Esophagus squamous epithelium (tissue), 5 donors: ENCODE data around the gene PDE4C. TPM values are rescaled to one million over a fixed set of nuclear protein-coding genes. Genes with fewer than 3 reads are reported as not detected.

Source experiments
- DNase-seq: peaks from one replicate; lab custom pipeline; 2025; lab: John Stamatoyannopoulos, UW
- H3K27ac ChIP-seq, 4 donors: fragments of 200-600 bp; sonication (generic); one replicate each; pipeline ENCODE4 v1.5.1; 2016 to 2019; ENCODE audit warnings: mild to moderate bottlenecking in 1 of 4
- H3K27me3 ChIP-seq, 4 donors: fragments of 200-600 bp; sonication (generic); 1 replicate in 3 of 4; 2 replicates in 1 of 4; pipeline versions ENCODE4 v1.5.1 to v1.6.0; 2017 to 2021; ENCODE audit warnings: antibody characterized with exemption in 1 of 4
- H3K36me3 ChIP-seq, 3 donors: fragments of 200-600 bp; sonication (generic); one replicate each; pipeline ENCODE4 v1.5.1; 2016 to 2019
- H3K4me1 ChIP-seq, 3 donors: fragments of 200-600 bp; sonication (generic); one replicate each; pipeline ENCODE4 v1.5.1; 2017 to 2019
- H3K4me3 ChIP-seq, 4 donors: fragments of 200-600 bp; sonication (generic); 1 replicate in 3 of 4; 2 replicates in 1 of 4; pipeline ENCODE4 v1.5.1; 2016 to 2019; ENCODE audit warnings: mild to moderate bottlenecking in 2 of 4, moderate library complexity in 1 of 4
- H3K9me3 ChIP-seq, 3 donors: fragments of 200-600 bp; sonication (generic); one replicate each; pipeline ENCODE4 v1.5.1; 2016 to 2019
- CTCF ChIP-seq, 6 experiments: fragments of 450-650 bp in 4 of 6; fragments of 200-600 bp in 2 of 6; sonication (generic) in 2 of 6; IDR thresholded peaks; one replicate each; pipeline ENCODE4 v1.5.1; 2016 to 2019; ENCODE audit warnings: antibody characterized with exemption in 6 of 6, mild to moderate bottlenecking in 4 of 6, moderate library complexity in 4 of 6
- POLR2A ChIP-seq, 4 donors: fragments of 450-650 bp; IDR thresholded peaks; one replicate each; pipeline ENCODE4 v1.6.1; 2017; ENCODE audit warnings: antibody characterized with exemption in 4 of 4, mild to moderate bottlenecking in 4 of 4, moderate library complexity in 3 of 4
- WGBS, 2 donors: methylation state at CpG; one replicate each; pipeline ENCODE4 v1.1.5; 2018; 5-methylcytosine and 5-hydroxymethylcytosine counted together
- intact Hi-C: fragments of 100-400 bp; cut with DNase I; formaldehyde crosslinking; loops from one replicate; pipeline ENCODE4 v1.15.0; 2022
- total RNA-seq, 4 donors: library from RNA; depleted of rRNA; stranded (reverse); fragments of >200 nt; gene quantifications; one replicate each; pipeline ENCODE4 v1.1.0, GENCODE V29; 2016
- donor health status: DM: yes; HTN: yes; CAD: no.

Gene PDE4C
- total RNA-seq, 4 donors from 2014 or later, result 0.76 TPM; not detected in 3

DNA sequence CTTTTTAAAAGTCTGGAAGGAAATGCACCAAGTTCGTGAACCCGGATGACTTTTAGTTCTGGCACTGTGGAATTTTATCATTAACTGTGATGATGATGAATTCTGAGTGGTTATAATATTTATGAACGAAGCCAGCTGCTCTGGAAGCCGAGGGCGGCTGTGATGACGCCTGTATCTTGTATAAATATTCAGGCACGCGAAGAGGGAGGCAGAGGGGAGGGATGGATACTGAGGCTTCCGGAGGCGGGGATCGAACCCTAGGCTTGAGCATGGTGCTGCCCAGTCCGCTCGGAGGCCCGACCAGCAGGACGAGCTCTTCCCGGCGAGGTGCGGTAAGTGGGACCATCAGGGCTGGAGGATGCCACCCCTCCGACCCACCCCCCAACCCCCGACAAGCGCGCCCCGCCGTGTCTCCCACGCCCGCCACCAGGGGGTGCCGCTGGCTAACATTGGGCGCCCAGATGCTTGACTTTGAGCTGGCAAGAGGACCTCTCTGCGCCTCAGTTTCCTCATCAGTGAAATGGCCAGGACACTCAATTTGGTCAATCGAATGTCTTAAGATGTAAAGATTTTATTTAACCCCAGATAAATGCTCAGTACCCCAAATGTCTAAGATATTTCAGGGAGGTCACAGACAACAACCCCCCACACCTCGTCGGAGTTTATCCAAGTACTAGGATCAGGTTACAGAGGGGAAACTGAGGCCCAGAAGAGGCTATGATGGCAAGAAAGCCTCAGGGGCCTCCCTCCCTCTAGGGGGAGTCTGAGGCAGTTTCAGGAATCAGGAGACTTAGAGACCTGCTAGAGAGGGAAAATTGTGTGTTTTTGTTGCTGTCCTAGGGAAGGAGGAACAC is 17.9 kb downstream of the PDE4C start:
- H3K4me3 ChIP-seq, result no peak overlapping the region
- TF ChIP-seq POLR2A (IDR thresholded peaks at IDR 0.05) (no peak), CTCF (IDR thresholded peaks at IDR 0.05) (peak in 5 of 6 experiments; percentile 15 to 68 (median 37))
- H3K9me3 ChIP-seq, result no peaks in the 10 kb centered on the region
- H3K27me3 ChIP-seq, result peaks cover 0 to 20% (median 0%) of the 10 kb centered on the region in 4 donors
- 24 to 30% methylated on average over 19 to 21 of the region's 32 CpGs for WGBS, 2 donors
- H3K4me1 ChIP-seq, result peaks cover 6 to 40% (median 9%) of the 10 kb centered on the region in 3 donors
- no peaks in the 10 kb centered on the region for H3K36me3 ChIP-seq
- intact Hi-C loops, result no loop called here
- peak overlapping the region in 3 of 4 donors; percentile 32 to 70 (median 45) for H3K27ac ChIP-seq
- DNase-seq, result no peak

DNA sequence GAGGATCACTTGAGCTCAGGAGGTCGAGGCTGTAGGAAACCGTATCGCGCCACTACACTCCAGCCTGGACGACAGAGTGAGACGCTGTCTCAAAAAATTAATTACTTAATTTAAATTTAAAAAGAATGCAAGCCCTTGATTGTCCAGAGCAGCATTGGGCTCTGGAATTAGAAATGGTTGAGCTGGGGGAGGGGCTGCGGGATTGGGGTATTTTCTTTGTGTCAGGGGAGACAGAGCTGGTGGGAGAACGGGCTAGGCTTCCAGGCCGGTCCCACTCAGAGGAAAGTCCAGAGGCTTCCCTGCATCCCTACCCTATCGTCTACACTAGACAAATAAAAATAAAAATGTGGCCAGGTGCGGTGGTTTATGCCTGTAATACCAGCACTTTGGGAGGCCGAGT is 20.2 kb downstream of the PDE4C start:
- TF ChIP-seq CTCF (IDR thresholded peaks at IDR 0.05), result no peak
- TF ChIP-seq POLR2A (IDR thresholded peaks at IDR 0.05), result no peak
- no peak for DNase-seq
- H3K27me3 ChIP-seq, result peaks cover 0 to 13% (median 0%) of the 10 kb centered on the region in 4 donors
- H3K4me3 ChIP-seq, result no peak overlapping the region
- WGBS, 2 donors, result 77 to 86% methylated on average over 9 to 12 of the region's 12 CpGs
- H3K36me3 ChIP-seq, result no peaks in the 10 kb centered on the region
- H3K9me3 ChIP-seq, result no peaks in the 10 kb centered on the region
- H3K4me1 ChIP-seq, result peaks cover 13 to 50% (median 19%) of the 10 kb centered on the region in 3 donors
- intact Hi-C loops, result no loop called here
- peak overlapping the region in 3 of 4 donors; percentile 97 to 99 (median 97) for H3K27ac ChIP-seq

DNA sequence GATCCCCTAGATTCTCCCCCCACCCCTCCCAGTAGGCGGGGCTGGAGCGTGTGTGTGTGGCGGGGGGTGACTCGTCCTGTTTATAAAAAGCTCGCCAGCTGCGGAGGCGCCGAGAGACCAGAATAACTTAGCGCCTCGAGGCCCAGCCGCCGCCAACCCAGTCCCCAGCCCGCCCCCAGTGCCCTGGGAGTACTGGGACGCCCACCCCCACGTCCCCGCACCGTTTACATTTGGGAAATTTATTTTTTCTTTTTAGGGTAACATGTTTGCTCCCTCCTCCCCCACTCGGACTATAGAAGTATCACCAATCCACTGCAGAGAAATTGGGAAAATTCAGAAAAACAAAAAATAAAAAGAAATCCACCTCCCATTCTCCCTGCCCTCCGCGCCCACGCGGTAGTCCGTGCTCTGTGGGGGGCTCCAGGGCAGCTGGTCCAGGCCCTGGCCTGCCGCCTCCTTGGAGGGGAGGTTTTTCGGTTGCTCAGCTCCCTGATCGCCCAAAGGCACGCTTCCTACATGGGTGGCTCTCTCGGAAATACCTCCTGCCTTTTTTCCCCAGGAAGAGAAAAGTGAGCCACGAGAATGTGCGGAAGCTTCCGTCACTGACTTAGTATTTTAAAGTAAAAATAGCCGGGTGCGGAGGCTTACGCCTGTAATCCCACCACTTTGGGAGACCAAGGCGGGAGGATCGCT is 20.9 kb downstream of the PDE4C start:
- H3K27me3 ChIP-seq, result peaks cover 0 to 13% (median 0%) of the 10 kb centered on the region in 4 donors
- 27 to 31% methylated on average over 17 to 31 of the region's 36 CpGs for WGBS, 2 donors
- H3K4me3 ChIP-seq, result peak overlapping the region; percentile 36 to 86 (median 74)
- intact Hi-C loops, result no loop called here
- H3K27ac ChIP-seq, result peak overlapping the region; percentile 85 to 99 (median 97)
- TF ChIP-seq POLR2A (IDR thresholded peaks at IDR 0.05) (peak in 2 of 4 donors; percentile 7 to 37), CTCF (IDR thresholded peaks at IDR 0.05) (no peak)
- H3K36me3 ChIP-seq, result peaks cover 0 to 1% (median 0%) of the 10 kb centered on the region in 3 donors
- DNase-seq, result no peak
- no peaks in the 10 kb centered on the region for H3K9me3 ChIP-seq
- H3K4me1 ChIP-seq, result peaks cover 13 to 50% (median 19%) of the 10 kb centered on the region in 3 donors

GRCh38 chr19:18204394-18205199 is 21.6 kb downstream of the PDE4C start:
- intact Hi-C loops, result no loop called here
- Histone ChIP-seq H3K36me3 (peaks cover 0 to 9% (median 0%) of the 10 kb centered on the region in 3 donors), H3K27ac (peak overlapping the region; percentile 85 to 99 (median 97)), H3K27me3 (peaks cover 0 to 8% (median 0%) of the 10 kb centered on the region in 4 donors), H3K4me3 (peak overlapping the region; percentile 36 to 86 (median 74)), H3K9me3 (no peaks in the 10 kb centered on the region), H3K4me1 (peaks cover 13 to 50% (median 19%) of the 10 kb centered on the region in 3 donors)
- no peak for DNase-seq
- 0 to 1% methylated on average over 10 to 15 of the region's 22 CpGs for WGBS, 2 donors
- peak in 1 of 4 donors; percentile 10 for TF ChIP-seq POLR2A (IDR thresholded peaks at IDR 0.05)
- TF ChIP-seq CTCF (IDR thresholded peaks at IDR 0.05), result no peak
